GM12874 (cell line): ENCODE measurements around the gene PIAS2.

Source experiments
- TF ChIP-seq, protein P1 (sequence below): IDR thresholded peaks from 2 replicates; pipeline ENCODE4 v1.5.1; 2011; ENCODE audit warnings: low read depth, mild to moderate bottlenecking, control low read depth, low read length, moderate library complexity; ENCODE audit not compliant: insufficient read depth

The PIAS2 gene

DNA sequence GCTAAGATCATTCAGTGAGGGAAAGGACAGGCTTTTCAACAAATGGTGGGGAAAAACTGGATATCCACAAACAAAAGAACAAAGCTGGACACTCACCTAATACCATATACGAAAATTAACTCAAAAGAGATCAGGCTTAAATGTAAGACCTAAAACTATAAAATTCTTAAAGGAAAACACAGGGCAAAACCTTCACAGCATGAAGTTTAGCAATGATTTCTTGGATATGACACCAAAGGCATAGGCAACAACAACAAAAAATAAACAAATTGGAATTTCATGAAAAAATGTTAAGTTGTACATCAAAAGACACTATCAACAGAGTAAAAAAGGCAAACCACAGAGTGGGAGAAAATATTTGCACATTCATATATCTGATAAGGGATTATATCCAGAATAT is 28.3 kb downstream of the PIAS2 start:
- TF ChIP-seq, protein P1, sequence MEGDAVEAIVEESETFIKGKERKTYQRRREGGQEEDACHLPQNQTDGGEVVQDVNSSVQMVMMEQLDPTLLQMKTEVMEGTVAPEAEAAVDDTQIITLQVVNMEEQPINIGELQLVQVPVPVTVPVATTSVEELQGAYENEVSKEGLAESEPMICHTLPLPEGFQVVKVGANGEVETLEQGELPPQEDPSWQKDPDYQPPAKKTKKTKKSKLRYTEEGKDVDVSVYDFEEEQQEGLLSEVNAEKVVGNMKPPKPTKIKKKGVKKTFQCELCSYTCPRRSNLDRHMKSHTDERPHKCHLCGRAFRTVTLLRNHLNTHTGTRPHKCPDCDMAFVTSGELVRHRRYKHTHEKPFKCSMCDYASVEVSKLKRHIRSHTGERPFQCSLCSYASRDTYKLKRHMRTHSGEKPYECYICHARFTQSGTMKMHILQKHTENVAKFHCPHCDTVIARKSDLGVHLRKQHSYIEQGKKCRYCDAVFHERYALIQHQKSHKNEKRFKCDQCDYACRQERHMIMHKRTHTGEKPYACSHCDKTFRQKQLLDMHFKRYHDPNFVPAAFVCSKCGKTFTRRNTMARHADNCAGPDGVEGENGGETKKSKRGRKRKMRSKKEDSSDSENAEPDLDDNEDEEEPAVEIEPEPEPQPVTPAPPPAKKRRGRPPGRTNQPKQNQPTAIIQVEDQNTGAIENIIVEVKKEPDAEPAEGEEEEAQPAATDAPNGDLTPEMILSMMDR: no peak

DNA sequence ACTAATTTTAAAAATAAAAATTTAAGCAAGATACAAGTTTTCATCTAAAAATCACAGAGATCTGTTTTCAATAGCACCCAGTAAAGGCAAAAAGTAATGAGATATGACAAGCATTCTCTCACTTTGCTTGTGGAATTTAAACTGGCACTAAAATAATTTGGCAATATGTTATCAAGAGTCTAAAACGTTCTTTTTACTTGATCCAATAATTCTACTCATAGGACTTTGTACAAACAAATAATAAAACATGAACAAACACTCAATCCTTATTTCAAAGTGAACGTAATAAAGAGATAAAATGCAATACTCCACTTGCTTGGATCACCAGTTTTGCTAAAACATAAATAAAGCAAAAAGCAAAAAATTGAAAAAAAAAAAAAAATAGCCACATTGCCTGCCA is 30.4 kb downstream of the PIAS2 start:
- TF ChIP-seq, protein P1: no peak

DNA sequence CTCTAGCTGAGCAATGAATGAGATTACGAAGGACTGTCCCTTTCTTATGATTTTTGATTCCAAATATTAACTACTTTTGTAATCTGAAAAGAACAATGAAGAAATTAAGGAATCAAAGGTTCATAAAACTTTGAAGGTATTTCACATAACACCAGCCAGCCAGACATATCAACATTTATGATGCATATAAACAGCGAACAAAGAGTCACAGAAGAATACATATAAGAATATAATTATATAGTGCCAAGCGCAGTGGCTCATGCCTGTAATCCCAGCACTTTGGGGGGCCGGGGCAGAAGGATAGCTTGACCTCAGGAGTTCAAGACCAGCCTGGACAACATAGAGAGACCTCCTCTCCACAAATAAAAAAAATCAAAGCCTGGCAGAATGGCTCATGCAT is 34.1 kb downstream of the PIAS2 start:
- TF ChIP-seq, protein P1: no peak

GRCh38 chr18:46877329-46877987 is 39.8 kb downstream of the PIAS2 start:
- TF ChIP-seq, protein P1: no peak

GRCh38 chr18:46868169-46868921 is 49.0 kb downstream of the PIAS2 start:
- TF ChIP-seq, protein P1: no peak

GRCh38 chr18:46867367-46868143 is 49.8 kb downstream of the PIAS2 start:
- TF ChIP-seq, protein P1: no peak

GRCh38 chr18:46866523-46866922 is 50.8 kb downstream of the PIAS2 start:
- TF ChIP-seq, protein P1: no peak
